HG03520 (cell line): ENCODE data around the gene SLX1A.
"Not testable (repeated sequence)": the region's sequence is repeated elsewhere in the genome, so short reads cannot be mapped to it uniquely, and the experiment has no call there.

Source experiments
- ATAC-seq: cut with Tn5 transposase; IDR thresholded peaks from one replicate; pipeline ENCODE4 v1.9.1; 2021; ENCODE audit warnings: mild to moderate bottlenecking, moderate library complexity; ENCODE audit not compliant: unreplicated experiment

Gene SLX1A

GRCh38 chr16:30193615-30194014, at the start of gene SLX1A, which contains the start of gene BOLA2B:
TSS of gene SLX1A (plus strand) at chr16:30193875. CDS start at chr16:30194085, 210 bp downstream.
TSS of gene BOLA2B (minus strand) at chr16:30193666. CDS start at chr16:30193595, 71 bp downstream.
- ATAC-seq: peak; percentile 82

GRCh38 chr16:30144017-30144416, 49.7 kb upstream of the SLX1A start:
- no peak for ATAC-seq

GRCh38 chr16:30144917-30145316, 48.8 kb upstream of the SLX1A start:
- no peak for ATAC-seq

GRCh38 chr16:30145657-30146056, 48.0 kb upstream of the SLX1A start:
- no peak for ATAC-seq

- no peak for ATAC-seq
These were observed 45.7 kb upstream of the SLX1A start for GRCh38 chr16:30147843-30148510.

GRCh38 chr16:30149250-30149930, 44.3 kb upstream of the SLX1A start:
- no peak for ATAC-seq

- ATAC-seq: no peak
These were observed 42.6 kb upstream of the SLX1A start for GRCh38 chr16:30151091-30151490.

GRCh38 chr16:30152517-30152916, 41.2 kb upstream of the SLX1A start:
- ATAC-seq: no peak

GRCh38 chr16:30155188-30155587, 38.5 kb upstream of the SLX1A start:
- no peak for ATAC-seq

GRCh38 chr16:30157214-30157613, 36.5 kb upstream of the SLX1A start:
- no peak for ATAC-seq

GRCh38 chr16:30163538-30163937, 30.1 kb upstream of the SLX1A start:
- ATAC-seq: no peak

- no peak for ATAC-seq
These were observed 27.3 kb upstream of the SLX1A start for GRCh38 chr16:30166202-30166902.

- not testable (repeated sequence) for ATAC-seq
These were observed 24.9 kb upstream of the SLX1A start for GRCh38 chr16:30168746-30169145.

- ATAC-seq: not testable (repeated sequence)
These were observed 24.3 kb upstream of the SLX1A start for GRCh38 chr16:30169416-30169815.

GRCh38 chr16:30170145-30170544, 23.5 kb upstream of the SLX1A start:
- not testable (repeated sequence) for ATAC-seq

GRCh38 chr16:30173054-30173453, 20.6 kb upstream of the SLX1A start:
- no peak for ATAC-seq

GRCh38 chr16:30176876-30177275, 16.8 kb upstream of the SLX1A start:
- not testable (repeated sequence) for ATAC-seq

- no peak for ATAC-seq
These were observed 14.5 kb upstream of the SLX1A start for GRCh38 chr16:30179195-30179594.

GRCh38 chr16:30179931-30180330, 13.7 kb upstream of the SLX1A start:
- no peak for ATAC-seq

- no peak for ATAC-seq
These were observed 12.9 kb upstream of the SLX1A start for GRCh38 chr16:30180741-30181140.

GRCh38 chr16:30183233-30184095, 10.2 kb upstream of the SLX1A start, which contains the start of gene CORO1A:
TSS of gene CORO1A (plus strand) at chr16:30183602. CDS start at chr16:30185210, 1,608 bp downstream.
- peak; percentile 40 for ATAC-seq
